HepG2 (cell line): Measurements from ENCODE around the gene PHF5A.

ENCODE experiments used
- ATAD3A ChIP-seq: sonication (generic); formaldehyde crosslinking; IDR thresholded peaks from 2 replicates; pipeline ENCODE4 v1.4.0; 2020; ENCODE audit warnings: missing genetic modification reagents
- GTF2F1 ChIP-seq: fragments of 150-350 bp; IDR thresholded peaks from 2 replicates; pipeline ENCODE4 v1.6.1; 2014; ENCODE audit warnings: low read length
- MEIS1 ChIP-seq: sonication (generic); formaldehyde crosslinking; IDR thresholded peaks from 2 replicates; pipeline ENCODE4 v1.9.0; 2021; ENCODE audit warnings: mild to moderate bottlenecking, missing genetic modification reagents, moderate library complexity, borderline replicate concordance
- RBM22 ChIP-seq: fragments of 200-400 bp; formaldehyde crosslinking; optimal IDR thresholded peaks from 2 replicates; pipeline ENCODE3; 2017; ENCODE audit warnings: mild to moderate bottlenecking, low read length, moderate library complexity
- ZNF549 ChIP-seq: sonication (generic); formaldehyde crosslinking; IDR thresholded peaks from 2 replicates; pipeline ENCODE4 v1.5.0; 2020; ENCODE audit warnings: missing genetic modification reagents

DNA sequence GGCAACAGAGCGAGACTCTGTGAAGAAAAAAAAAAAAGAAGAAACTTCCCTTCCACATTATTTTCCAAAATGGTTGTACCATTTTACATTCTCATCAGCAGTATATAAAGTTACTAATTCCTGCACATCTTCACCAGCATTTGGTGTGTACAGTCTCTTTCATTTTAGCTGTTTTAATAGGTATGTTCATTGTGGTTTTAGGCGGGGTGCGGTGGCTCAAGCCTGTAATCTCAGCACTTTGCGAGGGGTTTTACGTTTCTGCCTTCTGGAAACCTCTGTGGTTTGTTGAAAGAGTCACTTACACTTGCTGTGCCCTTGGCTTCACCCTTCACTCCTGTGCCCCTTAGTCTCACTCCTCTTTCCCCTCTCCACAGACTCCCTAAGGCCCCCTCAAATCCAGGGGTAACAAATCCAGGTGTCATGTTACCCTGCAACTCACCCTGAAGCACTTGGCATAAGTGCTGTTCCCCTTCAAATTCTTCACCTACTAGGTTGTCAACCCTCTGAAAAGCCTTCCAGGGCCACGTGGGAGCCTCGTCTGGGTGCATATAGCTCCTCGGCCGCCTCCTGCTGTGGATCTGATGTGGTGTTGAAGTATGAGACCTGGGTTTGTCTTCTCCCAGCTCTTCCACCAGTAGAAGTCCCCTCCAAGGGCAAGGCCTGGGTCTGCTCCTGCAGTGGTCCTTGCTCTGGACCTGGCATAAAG is 42.7 kb downstream of the PHF5A start:
- no peak for TF ChIP-seq ATAD3A (CRISPR knock-in tag)
- TF ChIP-seq MEIS1 (CRISPR knock-in tag): no peak
- no peak for TF ChIP-seq ZNF549 (CRISPR knock-in tag)
- TF ChIP-seq RBM22: no peak
- TF ChIP-seq GTF2F1: no peak
